Glomerular endothelial cell (primary cell): ENCODE results near the gene AK2. TPM values are rescaled to one million over a fixed set of nuclear protein-coding genes. Genes with fewer than 3 reads are reported as not detected.
"Not testable (repeated sequence)": the region's sequence is repeated elsewhere in the genome, so short reads cannot be mapped to it uniquely, and the experiment has no call there.

Experiments
- DNase-seq: peaks from one replicate; pipeline ENCODE4 v3.0.0-alpha.2; 2011; ENCODE audit warnings: low read depth, low spot score; ENCODE audit errors: extremely low read depth
- total RNA-seq: library from RNA; depleted of rRNA; stranded (reverse); fragments of >200 nt; gene quantifications from 2 replicates; pipeline ENCODE4 v1.2.3, GENCODE V29; 2015

Gene AK2
- total RNA-seq, 1 donor from 2014 or later = 151 TPM

- no peak for DNase-seq
These were observed 33.0 kb downstream of the AK2 start for GRCh38 chr1:33003657-33004056.

- DNase-seq = no peak
These were observed 34.7 kb downstream of the AK2 start for GRCh38 chr1:33002006-33002405.

DNA sequence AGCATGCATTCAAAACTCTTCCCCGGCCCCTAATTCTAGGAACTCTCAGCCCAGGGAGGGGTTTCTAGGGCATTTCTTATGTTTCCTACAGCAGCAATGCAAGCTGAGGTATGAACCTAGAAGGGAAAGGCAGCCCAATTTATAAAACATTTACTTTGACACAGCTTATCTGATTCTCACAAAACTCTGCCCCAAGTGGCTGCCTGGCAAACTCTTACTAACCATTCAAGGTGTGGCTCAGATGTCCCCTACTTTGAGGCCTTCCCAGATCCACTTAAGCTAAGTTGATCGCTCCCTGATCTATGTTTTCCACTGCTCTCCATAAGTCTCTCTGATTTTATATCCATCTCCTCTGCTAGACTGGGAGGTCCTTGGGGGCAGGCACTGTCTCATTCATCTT is 35.4 kb downstream of the AK2 start:
- DNase-seq = no peak

DNA sequence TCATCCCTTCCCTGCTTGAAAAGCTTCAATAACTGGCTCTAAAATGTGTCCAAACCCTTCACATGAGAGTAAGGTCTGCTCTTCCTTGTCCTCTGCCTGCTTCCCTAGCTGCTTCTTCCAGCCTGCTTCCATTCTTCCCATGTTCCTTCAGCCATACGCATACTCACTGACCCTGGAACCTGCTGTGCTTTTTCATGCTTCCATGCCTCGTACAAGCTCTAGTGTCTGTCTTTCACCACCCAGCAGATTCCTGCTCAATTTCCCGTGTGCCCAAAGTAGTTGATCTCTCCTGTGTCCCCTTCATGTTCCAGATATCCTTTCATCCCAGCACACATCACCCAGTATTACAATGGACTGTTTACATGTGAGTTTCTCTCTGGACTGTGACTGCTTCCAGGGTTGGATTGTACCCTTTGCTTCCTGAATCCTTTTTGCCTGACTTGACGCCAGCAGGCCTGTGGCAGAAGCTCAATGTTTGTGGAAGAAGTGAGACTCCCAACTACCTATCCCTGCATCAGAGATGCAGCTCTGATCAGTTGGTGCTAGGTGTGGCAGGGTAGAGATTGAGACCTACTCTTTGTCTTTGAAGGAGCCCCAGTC is 36.2 kb downstream of the AK2 start:
- DNase-seq = no peak

DNA sequence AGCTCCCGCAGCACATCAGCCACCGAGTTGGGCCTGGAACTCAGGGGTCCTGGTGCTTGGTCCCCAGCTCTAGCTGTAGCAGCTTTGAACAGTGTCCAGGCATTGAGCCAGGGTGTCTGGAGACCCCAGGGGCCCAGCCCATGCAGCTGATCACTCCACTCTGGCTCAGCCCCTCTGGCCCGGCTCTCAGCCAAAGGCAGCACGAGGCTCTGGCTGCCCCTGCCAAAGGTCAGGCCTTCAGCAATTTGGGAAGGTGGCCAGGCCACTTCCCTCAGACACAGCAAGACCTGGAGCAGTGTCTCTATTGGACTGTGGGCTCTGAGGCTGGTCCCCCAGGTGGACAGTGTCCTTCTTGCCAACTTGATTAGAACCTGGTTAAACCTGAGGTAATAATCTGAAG is 37.7 kb downstream of the AK2 start:
- no peak for DNase-seq

DNA sequence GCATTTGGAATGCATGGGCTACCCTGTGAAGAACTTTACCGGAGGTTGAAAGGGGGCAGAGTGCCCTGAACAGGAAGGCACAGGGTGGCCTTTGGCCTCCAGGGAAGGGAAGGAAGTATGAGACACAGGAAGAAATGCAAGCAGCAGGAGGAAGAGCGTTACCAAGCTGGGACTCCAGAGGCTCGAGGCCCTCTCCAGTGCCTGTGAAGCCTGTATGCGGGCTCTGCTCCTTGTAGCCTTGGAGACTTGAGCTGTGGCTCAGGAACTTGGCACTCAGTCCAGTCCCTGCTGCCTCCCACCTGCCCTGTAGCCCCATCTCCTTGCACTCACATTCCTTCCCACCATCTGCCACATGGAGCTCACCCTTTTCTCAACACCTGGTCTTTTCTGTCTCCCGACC is 38.6 kb downstream of the AK2 start:
- no peak for DNase-seq

GRCh38 chr1:32997381-32997891 is 39.2 kb downstream of the AK2 start:
- no peak for DNase-seq

GRCh38 chr1:32993324-32993636 is 43.4 kb downstream of the AK2 start:
- DNase-seq = not testable (repeated sequence)

DNA sequence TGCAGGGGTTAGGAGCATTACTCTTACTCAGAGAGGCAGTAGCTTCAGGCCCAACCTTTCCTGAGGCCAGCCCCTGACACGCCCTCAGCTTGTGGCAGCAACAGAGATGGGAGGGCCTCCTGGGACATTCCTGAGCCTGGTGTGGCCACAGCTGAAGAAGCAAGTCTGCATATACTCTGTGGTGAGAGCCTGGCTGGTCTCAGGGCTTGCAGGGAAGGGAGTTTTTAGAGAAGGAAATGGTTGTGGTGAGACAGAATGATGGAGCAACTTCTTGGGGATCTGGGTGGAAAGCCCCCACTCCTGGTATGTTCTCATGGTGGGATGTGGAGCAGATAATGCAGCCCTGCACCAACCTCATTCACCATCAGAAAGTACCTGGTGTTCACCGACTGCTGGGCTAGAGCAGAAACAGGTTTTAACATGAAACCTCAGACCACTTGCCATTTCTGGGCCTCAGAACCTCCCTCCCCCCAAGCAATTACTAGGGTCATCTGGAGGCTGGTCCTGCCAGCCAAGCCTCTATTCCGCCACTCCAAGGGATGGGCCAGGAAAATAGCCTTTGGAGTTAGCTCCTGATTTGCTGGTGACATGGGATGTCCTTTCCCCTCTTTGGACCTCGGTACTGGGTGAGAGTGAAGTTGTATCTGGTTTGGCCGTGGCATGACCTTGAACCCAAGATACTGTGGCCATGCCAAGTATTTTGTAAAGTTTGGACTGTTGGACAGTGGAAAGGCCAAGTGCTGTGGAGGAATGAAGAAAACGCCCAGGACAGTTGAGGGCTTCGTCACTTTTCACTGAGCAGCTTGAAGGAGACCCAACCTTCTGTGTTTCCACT is 44.0 kb downstream of the AK2 start:
- DNase-seq = no peak

DNA sequence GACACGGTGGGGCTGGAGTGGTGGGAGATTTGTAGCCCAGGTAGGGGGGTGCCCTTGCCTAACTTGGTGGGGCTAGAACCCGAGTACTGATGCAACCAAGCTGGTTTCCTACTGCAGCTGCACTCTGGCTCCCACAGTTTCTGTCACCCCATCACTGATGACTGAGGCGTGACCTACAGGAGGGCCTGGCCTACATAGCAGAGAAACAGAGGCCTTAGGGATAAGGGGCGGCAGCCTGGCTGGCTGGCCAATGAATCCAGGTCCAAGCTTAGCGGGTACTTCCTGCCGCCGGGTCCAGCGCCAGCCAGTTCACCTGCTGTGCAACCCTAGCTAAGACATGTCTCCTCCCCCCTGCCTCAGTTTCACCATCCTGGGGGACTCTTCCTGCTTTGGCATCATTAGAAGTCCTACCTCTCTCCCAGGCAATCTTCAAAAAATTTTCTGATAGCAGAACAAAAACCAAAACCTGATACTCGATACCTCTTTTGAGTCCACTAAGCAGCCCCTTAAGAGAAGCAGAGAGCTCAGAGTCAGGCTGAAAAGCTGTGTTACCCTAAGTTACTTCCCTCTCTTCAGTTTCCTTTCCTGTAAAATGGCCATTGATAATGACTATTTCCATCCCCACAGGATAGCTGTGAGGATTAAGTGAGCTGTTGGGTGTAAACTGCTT is 44.7 kb downstream of the AK2 start:
- DNase-seq = no peak

- no peak for DNase-seq
These were observed 45.3 kb downstream of the AK2 start for GRCh38 chr1:32991386-32991785.

GRCh38 chr1:32990887-32991286 is 45.8 kb downstream of the AK2 start:
- DNase-seq = no peak

- DNase-seq = no peak
These were observed 47.3 kb downstream of the AK2 start for GRCh38 chr1:32989160-32990050.

DNA sequence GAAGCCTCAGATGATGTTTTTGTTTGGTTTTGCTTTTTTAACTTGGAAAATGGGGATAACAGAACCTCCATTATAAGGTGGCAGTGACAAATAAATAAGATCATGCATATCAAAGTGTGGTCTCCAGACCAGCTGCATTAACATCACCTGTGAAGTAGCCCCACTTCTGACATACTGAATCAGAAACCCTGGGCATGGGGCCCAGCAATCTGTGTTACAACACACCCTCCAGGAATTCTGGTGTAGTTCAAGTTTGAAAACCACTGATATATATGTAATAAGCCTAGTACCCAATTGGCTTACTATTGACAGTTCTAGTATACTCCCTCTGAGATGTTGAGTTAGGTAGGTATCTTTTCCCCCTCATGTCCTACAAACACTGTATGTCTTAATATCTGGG is 48.0 kb downstream of the AK2 start:
- DNase-seq = no peak

- DNase-seq = no peak
These were observed 51.5 kb downstream of the AK2 start for GRCh38 chr1:32985226-32985625.

DNA sequence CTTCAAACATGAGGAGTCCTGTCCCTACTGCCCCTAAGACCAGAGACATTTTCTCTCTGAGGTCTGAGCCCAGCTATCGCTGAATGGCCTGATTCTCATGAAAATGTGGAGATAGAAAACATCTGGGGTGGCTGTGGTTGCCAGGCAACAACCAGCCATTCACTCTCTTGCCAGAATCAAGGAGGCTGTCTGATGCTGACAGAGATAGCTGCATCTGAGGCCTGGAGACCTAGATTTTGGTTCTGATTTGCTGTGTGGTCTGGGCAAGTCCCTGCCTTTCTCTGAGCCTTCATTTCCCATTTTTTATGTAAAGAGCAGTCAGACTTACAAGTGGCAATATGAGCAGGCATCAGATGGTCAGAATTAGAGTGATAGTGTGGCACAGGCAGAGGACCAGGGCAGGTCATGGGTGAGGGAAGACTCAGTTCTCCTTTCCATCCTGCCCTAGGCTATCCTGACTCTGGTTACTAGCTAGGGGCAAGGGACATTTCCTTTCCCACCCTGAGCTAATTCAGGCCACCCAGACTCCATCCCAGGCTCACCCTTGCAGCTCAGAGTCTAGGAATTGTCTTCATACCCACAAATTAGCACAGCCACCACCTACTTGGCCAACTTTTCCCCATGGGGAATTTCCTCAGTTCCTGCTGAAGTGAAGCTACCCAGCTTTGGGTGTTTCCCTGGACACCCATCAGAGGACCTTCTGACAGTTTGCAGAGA is 52.1 kb downstream of the AK2 start:
- DNase-seq = no peak

DNA sequence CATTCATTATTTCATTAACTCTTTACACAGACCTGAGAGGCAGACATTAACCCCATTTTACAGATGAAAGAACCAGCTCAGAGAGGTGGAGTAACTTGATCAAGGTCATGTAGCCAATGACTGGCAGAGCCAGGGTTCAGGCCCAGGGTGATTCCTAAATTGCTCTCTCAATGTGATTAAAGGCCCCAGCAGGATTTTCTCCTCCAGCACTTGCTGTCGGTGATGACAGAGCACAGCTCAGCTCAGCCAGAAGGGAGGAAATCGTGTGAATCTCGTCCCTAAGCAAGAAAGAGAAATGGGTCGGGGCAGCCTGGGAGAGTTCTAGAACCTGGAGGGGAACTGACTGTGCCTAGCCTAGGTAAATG is 52.6 kb downstream of the AK2 start:
- no peak for DNase-seq

GRCh38 chr1:32983020-32983419 is 53.7 kb downstream of the AK2 start:
- no peak for DNase-seq

DNA sequence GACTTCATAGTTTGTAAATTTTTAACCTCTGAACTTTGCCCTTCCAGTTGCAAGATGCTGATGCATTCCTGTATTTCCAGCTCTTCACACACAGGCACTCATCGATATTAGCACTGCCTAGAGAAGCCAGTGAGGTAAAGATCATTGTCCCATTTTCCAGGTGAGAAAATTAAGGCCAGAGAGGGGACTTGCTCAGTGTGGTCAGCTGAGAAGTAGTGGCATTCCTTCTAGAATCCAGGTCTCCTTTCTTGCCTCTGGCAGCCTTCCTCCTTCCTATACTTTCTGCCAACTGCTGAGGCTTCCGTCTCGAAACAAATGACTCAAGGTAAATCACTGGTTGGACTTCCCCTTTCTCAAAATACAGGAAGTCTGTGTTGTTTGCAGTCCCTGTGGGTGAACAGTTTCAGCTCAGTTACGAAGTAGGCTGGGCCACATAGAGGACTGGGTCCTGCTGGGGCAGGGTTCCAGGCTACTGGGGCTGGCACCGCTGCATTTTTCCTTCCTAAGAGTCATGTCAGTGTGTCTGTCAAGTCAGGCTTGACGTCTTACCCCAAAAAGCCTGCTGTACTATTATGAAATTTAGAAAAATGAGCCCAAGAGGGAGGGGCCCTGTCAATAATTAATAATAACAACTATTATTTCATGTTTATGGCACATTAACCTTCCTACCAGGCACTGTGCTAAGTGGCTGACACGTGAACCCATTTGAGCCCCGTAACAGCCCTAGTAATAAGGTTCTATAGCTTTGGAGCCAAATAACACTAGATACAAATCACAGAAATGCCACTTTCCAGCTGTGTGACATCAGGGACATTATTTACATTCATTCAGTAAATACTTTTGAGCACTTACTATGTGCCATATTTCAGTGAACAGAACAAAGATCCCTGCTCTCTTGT is 55.4 kb downstream of the AK2 start:
- no peak for DNase-seq
